Measurements from ENCODE around the gene PTGES3L. TPM values are rescaled to one million over a fixed set of nuclear protein-coding genes. Genes with fewer than 3 reads are reported as not detected.
"Not testable (repeated sequence)": the region's sequence is repeated elsewhere in the genome, so short reads cannot be mapped to it uniquely, and the experiment has no call there.

Gene PTGES3L
- total and polyA plus RNA-seq, 4 donors, result 0.08 to 0.19 (median 0.13) TPM; not detected in 1

- Histone ChIP-seq H3K27me3 (ENCODE audit: control insufficient read depth in 4 of 4, insufficient read depth in 4 of 4, low read length in 3 of 4) (no peaks in the 10 kb centered on the region), H3K9ac (ENCODE audit: low read depth in 1 of 2, low read length in 2 of 2) (no peak overlapping the region), H3K9me3 (ENCODE audit: control insufficient read depth in 4 of 4, low read length in 3 of 4) (no peaks in the 10 kb centered on the region), H3K4me3 (ENCODE audit: low read depth in 1 of 3, low read length in 3 of 3) (no peak overlapping the region), H3K36me3 (ENCODE audit: control insufficient read depth in 4 of 4, insufficient read depth in 3 of 4, low read depth in 1 of 4, low read length in 3 of 4) (no peaks in the 10 kb centered on the region), H3K27ac (ENCODE audit: low read depth in 1 of 2, low read length in 2 of 2) (no peak overlapping the region), H3K4me1 (ENCODE audit: control insufficient read depth in 4 of 4, insufficient read depth in 4 of 4, low read length in 3 of 4) (peaks cover 2 to 23% (median 6%) of the 10 kb centered on the region in 4 donors)
- peak; percentile 36 for DNase-seq (ENCODE audit: low spot score)
- TF ChIP-seq NR2F2 (IDR thresholded peaks at IDR 0.05), result no peak
- TF ChIP-seq HNF4A (conservative IDR thresholded peaks at IDR 0.05), result peak; percentile 7 to 20
- 69% methylated on average over 10 of the region's 10 CpGs for WGBS
These were observed 59.6 kb downstream of the PTGES3L start for GRCh38 chr17:42920106-42920900.

GRCh38 chr17:42919522-42920077 is 60.3 kb downstream of the PTGES3L start:
- not testable (repeated sequence) for H3K36me3 ChIP-seq (ENCODE audit: control insufficient read depth in 4 of 4, insufficient read depth in 3 of 4, low read depth in 1 of 4, low read length in 3 of 4); DNase-seq (ENCODE audit: low spot score); H3K9ac ChIP-seq (ENCODE audit: low read depth in 1 of 2, low read length in 2 of 2); H3K27ac ChIP-seq (ENCODE audit: low read depth in 1 of 2, low read length in 2 of 2); H3K27me3 ChIP-seq (ENCODE audit: control insufficient read depth in 4 of 4, insufficient read depth in 4 of 4, low read length in 3 of 4); H3K4me3 ChIP-seq (ENCODE audit: low read depth in 1 of 3, low read length in 3 of 3); H3K9me3 ChIP-seq (ENCODE audit: control insufficient read depth in 4 of 4, low read length in 3 of 4)
- WGBS, result 66% methylated on average over 10 of the region's 10 CpGs
- H3K4me1 ChIP-seq (ENCODE audit: control insufficient read depth in 4 of 4, insufficient read depth in 4 of 4, low read length in 3 of 4), result peaks cover 2 to 23% (median 6%) of the 10 kb centered on the region in 4 donors

GRCh38 chr17:42918902-42919521 is 60.9 kb downstream of the PTGES3L start:
- WGBS, result 21% methylated on average over 3 of the region's 3 CpGs
- no peak for DNase-seq (ENCODE audit: low spot score)
- Histone ChIP-seq H3K9ac (ENCODE audit: low read depth in 1 of 2, low read length in 2 of 2) (no peak overlapping the region), H3K9me3 (ENCODE audit: control insufficient read depth in 4 of 4, low read length in 3 of 4) (no peaks in the 10 kb centered on the region), H3K36me3 (ENCODE audit: control insufficient read depth in 4 of 4, insufficient read depth in 3 of 4, low read depth in 1 of 4, low read length in 3 of 4) (no peaks in the 10 kb centered on the region), H3K4me1 (ENCODE audit: control insufficient read depth in 4 of 4, insufficient read depth in 4 of 4, low read length in 3 of 4) (peaks cover 2 to 23% (median 6%) of the 10 kb centered on the region in 4 donors), H3K4me3 (ENCODE audit: low read depth in 1 of 3, low read length in 3 of 3) (no peak overlapping the region), H3K27me3 (ENCODE audit: control insufficient read depth in 4 of 4, insufficient read depth in 4 of 4, low read length in 3 of 4) (no peaks in the 10 kb centered on the region), H3K27ac (ENCODE audit: low read depth in 1 of 2, low read length in 2 of 2) (peak overlapping the region in 1 of 2 donors; percentile 10)
- TF ChIP-seq RAD21 (IDR thresholded peaks at IDR 0.05), result peak in 1 of 2 donors; percentile 9
- no peak for TF ChIP-seq JUND (IDR thresholded peaks at IDR 0.05)
- TF ChIP-seq CTCF (IDR thresholded peaks at IDR 0.05; ENCODE audit: low read depth, low read length, missing input control), result no peak
- TF ChIP-seq SP1 (IDR thresholded peaks at IDR 0.05), result peak; percentile 30
- peak; percentile 28 to 56 for TF ChIP-seq RXRA (IDR thresholded peaks at IDR 0.05)
- TF ChIP-seq FOXA2 (IDR thresholded peaks at IDR 0.05), result peak; percentile 96
- TF ChIP-seq HNF4A (conservative IDR thresholded peaks at IDR 0.05), result peak; percentile 30 to 34
- TF ChIP-seq FOXA1 (IDR thresholded peaks at IDR 0.05), result peak; percentile 88
- TF ChIP-seq GABPA (IDR thresholded peaks at IDR 0.05 in 1 of 2, conservative IDR thresholded peaks at IDR 0.05 in 1 of 2), result no peak
- TF ChIP-seq TAF1 (conservative IDR thresholded peaks at IDR 0.05), result no peak
- no peak for TF ChIP-seq REST (IDR thresholded peaks at IDR 0.05)
- TF ChIP-seq ZBTB33 (IDR thresholded peaks at IDR 0.05), result no peak
- TF ChIP-seq ATF3 (IDR thresholded peaks at IDR 0.05), result no peak

Data from liver (tissue), 9 donors.